ENCODE measurements around the gene MISP.

MISP gene

GRCh38 chr19:710767-711166 lies 40.1 kb upstream of the MISP start:
- TF ChIP-seq POLR2AphosphoS5 (IDR thresholded peaks at IDR 0.05; ENCODE audit: low read depth): no peak
- no peak for TF ChIP-seq GABPA (IDR thresholded peaks at IDR 0.05; ENCODE audit: low read depth)
- TF ChIP-seq SPI1 (IDR thresholded peaks at IDR 0.05; ENCODE audit: borderline replicate concordance, low read depth): no peak
- no peak for TF ChIP-seq REST (IDR thresholded peaks at IDR 0.05; ENCODE audit: insufficient replicate concordance, low read depth)
- no peak for TF ChIP-seq CTCF (IDR thresholded peaks at IDR 0.05; ENCODE audit: insufficient read depth, low read length)
- Histone ChIP-seq H3K27me3 (ENCODE audit: insufficient read depth, poor library complexity, severe bottlenecking) (peaks cover 12% of the 10 kb centered on the region), H3K27ac (replicated peaks) (no peak overlapping the region), H3K4me3 (replicated peaks; ENCODE audit: insufficient read depth, low read length) (no peak overlapping the region)
- no peak for DNase-seq (ENCODE audit: low read depth in 1 of 2, low spot score in 1 of 2)

GRCh38 chr19:711254-711653 lies 39.7 kb upstream of the MISP start:
- no peak for DNase-seq (ENCODE audit: low read depth in 1 of 2, low spot score in 1 of 2)
- H3K27ac ChIP-seq (replicated peaks): no peak overlapping the region
- H3K27me3 ChIP-seq (ENCODE audit: insufficient read depth, poor library complexity, severe bottlenecking): peaks cover 12% of the 10 kb centered on the region
- no peak for TF ChIP-seq GABPA (IDR thresholded peaks at IDR 0.05; ENCODE audit: low read depth)
- TF ChIP-seq POLR2AphosphoS5 (IDR thresholded peaks at IDR 0.05; ENCODE audit: low read depth): no peak
- no peak for TF ChIP-seq CTCF (IDR thresholded peaks at IDR 0.05; ENCODE audit: insufficient read depth, low read length)
- no peak for TF ChIP-seq SPI1 (IDR thresholded peaks at IDR 0.05; ENCODE audit: borderline replicate concordance, low read depth)
- no peak for TF ChIP-seq REST (IDR thresholded peaks at IDR 0.05; ENCODE audit: insufficient replicate concordance, low read depth)
- no peak overlapping the region for H3K4me3 ChIP-seq (replicated peaks; ENCODE audit: insufficient read depth, low read length)

GRCh38 chr19:715347-715746 lies 35.6 kb upstream of the MISP start:
- TF ChIP-seq SPI1 (IDR thresholded peaks at IDR 0.05; ENCODE audit: borderline replicate concordance, low read depth): no peak
- TF ChIP-seq POLR2AphosphoS5 (IDR thresholded peaks at IDR 0.05; ENCODE audit: low read depth): no peak
- no peak for TF ChIP-seq REST (IDR thresholded peaks at IDR 0.05; ENCODE audit: insufficient replicate concordance, low read depth)
- no peak for TF ChIP-seq CTCF (IDR thresholded peaks at IDR 0.05; ENCODE audit: insufficient read depth, low read length)
- TF ChIP-seq GABPA (IDR thresholded peaks at IDR 0.05; ENCODE audit: low read depth): no peak
- Histone ChIP-seq H3K4me3 (replicated peaks; ENCODE audit: insufficient read depth, low read length) (no peak overlapping the region), H3K27ac (replicated peaks) (no peak overlapping the region), H3K27me3 (ENCODE audit: insufficient read depth, poor library complexity, severe bottlenecking) (peaks cover 12% of the 10 kb centered on the region)
- no peak for DNase-seq (ENCODE audit: low read depth in 1 of 2, low spot score in 1 of 2)
